K562 (cell line): ENCODE results near the gene VWA8. TPM values are rescaled to one million over a fixed set of nuclear protein-coding genes. Genes with fewer than 3 reads are reported as not detected.

Experiments
- ATAC-seq: fragments of 200-7000 bp; cut with Tn5 transposase; 3 replicates; pipeline ENCODE4 v1.9.1; 2020; ENCODE audit warnings: moderate library complexity
- BruUV-seq: library from RNA; stranded (reverse); fragments of 400-500 nt; replicated peaks from 2 replicates; lab custom pipeline; 2021; lab: Mats Ljungman, UMichigan
- CTCF ChIA-PET: fragments of 300-600 bp; formaldehyde crosslinking; extraction: SDS; loops from one replicate; lab custom pipeline; 2021; ENCODE audit warnings: low intra/inter-chr PET ratio; lab: Yijun Ruan, JAX
- POLR2A ChIA-PET: fragments of 300-600, 350-650 bp; sonication (Branson Sonifier 250); formaldehyde crosslinking; extraction: SDS; loops from one replicate; lab custom pipeline; 2021; ENCODE audit warnings: antibody characterized with exemption, inconsistent platforms; lab: Yijun Ruan, JAX
- DNase-seq, 4 experiments: peaks; one replicate each; pipeline versions ENCODE4 v3.0.0 to v3.0.0-alpha.2; 2011 to 2018; ENCODE audit warnings: low spot score in 3 of 4, mixed read lengths in 3 of 4; ENCODE audit errors: extremely low read depth in 1 of 4
- FAIRE-seq: peaks from 2 replicates; lab custom pipeline; 2011; peaks lifted over from hg19 to GRCh38; lab: Jason Lieb, UNC
- H2AFZ ChIP-seq: 2 replicates; pipeline ENCODE4 v1.6.0; 2011; ENCODE audit warnings: low read depth, low read length, control low read depth, inconsistent platforms
- H3K27ac ChIP-seq: fragments of 200-600 bp; 3 replicates; pipeline ENCODE4 v1.8.0; 2011; ENCODE audit warnings: low read depth, mild to moderate bottlenecking, control low read depth, inconsistent platforms, low read length, moderate library complexity, mixed read lengths; ENCODE audit errors: extremely low read depth
- H3K27me3 ChIP-seq, 2 experiments: fragments of 300-600 bp in 1 of 2; 2 replicates in 1 of 2; 3 replicates in 1 of 2; pipeline versions ENCODE4 v1.6.0 to v1.8.0; 2011; ENCODE audit warnings: inconsistent platforms in 2 of 2, low read length in 2 of 2, mild to moderate bottlenecking in 1 of 2, mixed read lengths in 1 of 2, moderate library complexity in 1 of 2; ENCODE audit not compliant: control insufficient read depth in 2 of 2, insufficient read depth in 2 of 2
- H3K36me3 ChIP-seq: fragments of 300-600 bp; 3 replicates; pipeline ENCODE4 v1.8.0; 2011; ENCODE audit warnings: mild to moderate bottlenecking, low read length, inconsistent platforms; ENCODE audit not compliant: control insufficient read depth, insufficient read depth
- H3K4me1 ChIP-seq, 2 experiments: fragments of 200-600 bp in 1 of 2; replicated peaks in 1 of 2; 2 replicates in 1 of 2; 3 replicates in 1 of 2; pipeline versions ENCODE4 v1.5.1 to v1.8.0; 2011; ENCODE audit warnings: inconsistent platforms in 2 of 2, low read length in 2 of 2, mild to moderate bottlenecking in 1 of 2, mixed read lengths in 1 of 2, moderate library complexity in 1 of 2; ENCODE audit not compliant: control insufficient read depth in 2 of 2, insufficient read depth in 2 of 2
- H3K4me2 ChIP-seq: 2 replicates; pipeline ENCODE4 v1.6.1; 2011; ENCODE audit warnings: low read length, control low read depth, inconsistent platforms, mixed read lengths; ENCODE audit not compliant: insufficient read depth
- H3K4me3 ChIP-seq: fragments of 200-600 bp; sonication (generic), shearing (Covaris generic); 2 replicates; pipeline ENCODE4 v1.5.1; 2016; ENCODE audit warnings: control low read depth, inconsistent platforms
- H3K79me2 ChIP-seq: fragments of 200-600 bp; 3 replicates; pipeline ENCODE4 v1.8.0; 2011; ENCODE audit warnings: low read length, inconsistent platforms; ENCODE audit not compliant: control insufficient read depth, insufficient read depth
- H3K9ac ChIP-seq, 2 experiments: 2 replicates each; pipeline versions ENCODE4 v1.6.0 to v1.6.1; 2011; ENCODE audit warnings: low read depth in 2 of 2, low read length in 2 of 2, control low read depth in 1 of 2, inconsistent platforms in 1 of 2, mild to moderate bottlenecking in 1 of 2, mixed read lengths in 1 of 2; ENCODE audit not compliant: insufficient read depth in 1 of 2
- H3K9me1 ChIP-seq: one replicate; pipeline ENCODE4 v1.6.0; 2011; ENCODE audit warnings: inconsistent platforms, mild to moderate bottlenecking, low read length, moderate library complexity; ENCODE audit not compliant: control insufficient read depth, insufficient read depth
- H3K9me3 ChIP-seq: replicated peaks from 2 replicates; pipeline ENCODE4 v1.5.1; 2011; ENCODE audit warnings: low read depth, low read length, inconsistent platforms; ENCODE audit not compliant: control insufficient read depth, insufficient read depth
- H4K20me1 ChIP-seq: replicated peaks from 2 replicates; pipeline ENCODE4 v1.6.1; 2011; ENCODE audit warnings: low read length, inconsistent platforms, mixed read lengths; ENCODE audit not compliant: control insufficient read depth, insufficient read depth
- FOXM1 ChIP-seq, 2 experiments: fragments of 450-650 bp in 1 of 2; sonication (generic) in 1 of 2; formaldehyde crosslinking in 1 of 2; IDR thresholded peaks; 2 replicates each; pipeline versions ENCODE4 v1.6.1 to v1.9.0; 2017 to 2022; ENCODE audit warnings: low read depth in 2 of 2, mild to moderate bottlenecking in 2 of 2, missing genetic modification reagents in 1 of 2, moderate library complexity in 1 of 2
- GTF3C2 ChIP-seq: IDR thresholded peaks from 3 replicates; pipeline ENCODE4 v1.6.1; 2011; ENCODE audit warnings: borderline replicate concordance, mild to moderate bottlenecking, moderate library complexity; ENCODE audit not compliant: insufficient read length; ENCODE audit errors: extremely low read depth
- KHSRP ChIP-seq: fragments of 450-650 bp; IDR thresholded peaks from 2 replicates; pipeline ENCODE4 v1.6.1; 2017
- MLX ChIP-seq, 2 experiments: fragments of 450-650 bp in 1 of 2; sonication (generic) in 1 of 2; formaldehyde crosslinking; conservative IDR thresholded peaks; 2 replicates each; pipeline versions ENCODE4 v1.4.0 to v1.8.1; 2020 to 2022; ENCODE audit warnings: mild to moderate bottlenecking in 1 of 2, missing genetic modification reagents in 1 of 2
- NR2C1 ChIP-seq, 2 experiments: fragments of 450-650 bp; IDR thresholded peaks; 2 replicates each; pipeline ENCODE4 v1.6.1; 2017; ENCODE audit warnings: mild to moderate bottlenecking in 2 of 2, antibody characterized with exemption in 1 of 2, inconsistent platforms in 1 of 2, missing compliant biosample characterization in 1 of 2, missing genetic modification characterization in 1 of 2
- NR2C2 ChIP-seq, 2 experiments: fragments of 200-800 bp in 1 of 2; sonication (Bioruptor generic) in 1 of 2; sonication (generic) in 1 of 2; formaldehyde crosslinking in 1 of 2; IDR thresholded peaks; 2 replicates each; pipeline versions ENCODE4 v1.6.1 to v1.8.0; 2016 to 2022; ENCODE audit warnings: mild to moderate bottlenecking in 1 of 2, missing compliant biosample characterization in 1 of 2, missing genetic modification characterization in 1 of 2, missing genetic modification reagents in 1 of 2
- PTBP1 ChIP-seq: fragments of 200-400 bp; formaldehyde crosslinking; IDR thresholded peaks from 2 replicates; pipeline ENCODE4 v1.6.1; 2017; ENCODE audit warnings: low read depth, low read length
- SMARCC2 ChIP-seq: fragments of 450-650 bp; IDR thresholded peaks from 2 replicates; pipeline ENCODE4 v1.6.1; 2017; ENCODE audit warnings: antibody characterized with exemption, moderate library complexity, mild to moderate bottlenecking, low read depth
- ZC3H4 ChIP-seq: sonication (generic); formaldehyde crosslinking; IDR thresholded peaks from 2 replicates; pipeline ENCODE4 v1.9.0; 2021; ENCODE audit warnings: missing genetic modification reagents, borderline replicate concordance
- ZNF445 ChIP-seq: fragments of 250-450 bp; sonication (Bioruptor Pico); IDR thresholded peaks from 2 replicates; pipeline ENCODE4 v1.4.0; 2020; ENCODE audit warnings: low read depth, mild to moderate bottlenecking, moderate library complexity
- ZNF740 ChIP-seq, 3 experiments: fragments of 200-800 bp in 1 of 3; sonication (Bioruptor generic) in 1 of 3; sonication (generic) in 1 of 3; formaldehyde crosslinking in 1 of 3; IDR thresholded peaks; 2 replicates each; pipeline versions ENCODE4 v1.6.1 to v1.8.0; 2016 to 2022; ENCODE audit warnings: mild to moderate bottlenecking in 2 of 3, missing compliant biosample characterization in 2 of 3, missing genetic modification characterization in 2 of 3, missing genetic modification reagents in 1 of 3
- ZNF75A ChIP-seq: fragments of 450-650 bp; formaldehyde crosslinking; IDR thresholded peaks from 2 replicates; pipeline ENCODE4 v1.4.0; 2020; ENCODE audit warnings: mild to moderate bottlenecking
- ZSCAN29 ChIP-seq: fragments of 450-650 bp; IDR thresholded peaks from 2 replicates; pipeline ENCODE4 v1.6.1; 2017
- WGBS: fragments of 100-300 bp; shearing (Covaris generic); methylation state at CpG from one replicate; pipeline ENCODE4 v1.1.6; 2016; ENCODE audit warnings: low coverage, mixed read lengths; ENCODE audit not compliant: insufficient coverage; ENCODE audit errors: missing lambda C conversion rate; 5-methylcytosine and 5-hydroxymethylcytosine counted together
- in situ Hi-C: fragments of 300-500 bp; cut with MboI; formaldehyde crosslinking; loops from 4 replicates; pipeline ENCODE4 v1.15.0; 2018; ENCODE audit warnings: inconsistent platforms, mixed read lengths
- intact Hi-C: fragments of 100-400 bp; cut with micrococcal nuclease; formaldehyde crosslinking; loops from 2 replicates; pipeline ENCODE4 v1.14.2; 2022
- polyA plus RNA-seq, 8 experiments: library from polyadenylated mRNA; depleted of rRNA in 4 of 8; stranded (reverse) in 5 of 8; unstranded in 3 of 8; fragments of >200 nt; fragmentation: Nextera tagmentation in 2 of 8; fragmentation: Illumina TruSeq in 1 of 8; extraction: Ambion mirVana in 2 of 8; extraction: Trizol in 1 of 8; gene quantifications; 2 replicates each; pipeline versions ENCODE4 v1.2.1 to v1.2.3, GENCODE V29; 2011 to 2014; ENCODE audit warnings: inconsistent platforms in 1 of 8, missing spikeins in 1 of 8
- total RNA-seq, 7 experiments: library from RNA; depleted of rRNA in 6 of 7; stranded (reverse); fragments of >200 nt in 6 of 7; fragmentation: Illumina TruSeq in 2 of 7; extraction: Trizol in 2 of 7; gene quantifications; 2 replicates each; pipeline versions ENCODE4 v1.2.1 to v1.2.3, GENCODE V29; 2011 to 2021; ENCODE audit warnings: low replicate concordance in 1 of 7

VWA8 gene
- total and polyA plus RNA-seq, 9 of the 15 experiments (the other 6 are each of a cell fraction or from before 2014, with no cell fraction given), result 2.1 to 18.5 (median 13.3) TPM

- TF ChIP-seq NR2C1 (IDR thresholded peaks at IDR 0.05) (no peak), NR2C1 (tag; IDR thresholded peaks at IDR 0.05) (no peak), ZC3H4 (CRISPR knock-in tag) (no peak), PTBP1 (no peak)
- TF ChIP-seq, all 486 proteins: peak for 0
Measured at GRCh38 chr13:41919741-41920487, 41.0 kb downstream of the VWA8 start (continued).

- intact Hi-C loops, result loop anchor here (10.0 kb wide), 1 partner anchor 126 kb away; the partner anchor contains the start of gene DGKH
- TF ChIP-seq ZNF740 (CRISPR knock-in tag; IDR thresholded peaks at IDR 0.05) (no peak), ZNF740 (tag; IDR thresholded peaks at IDR 0.05) (no peak), FOXM1 (IDR thresholded peaks at IDR 0.05; ENCODE audit: low read depth) (no peak), FOXM1 (CRISPR knock-in tag; IDR thresholded peaks at IDR 0.05; ENCODE audit: low read depth) (no peak), GTF3C2 (no peak), MLX (CRISPR knock-in tag; conservative IDR thresholded peaks at IDR 0.05) (no peak), NR2C2 (CRISPR knock-in tag; IDR thresholded peaks at IDR 0.05) (no peak), NR2C2 (tag; IDR thresholded peaks at IDR 0.05) (no peak), KHSRP (no peak), ZNF445 (CRISPR knock-in tag) (no peak), ZSCAN29 (no peak), SMARCC2 (no peak), ZNF75A (CRISPR knock-in tag) (no peak)
Measured at GRCh38 chr13:41919031-41919740, 41.7 kb downstream of the VWA8 start.

More at GRCh38 chr13:41919031-41919740, 41.7 kb downstream of the VWA8 start:
- in situ Hi-C loops, result no loop called here
- Histone ChIP-seq H3K9ac (no peak overlapping the region), H3K4me2 (no peak overlapping the region), H3K79me2 (peaks cover 55% of the 10 kb centered on the region), H3K36me3 (no peaks in the 10 kb centered on the region), H2AFZ (no peak overlapping the region), H3K9me1 (no peaks in the 10 kb centered on the region), H3K4me3 (no peak overlapping the region), H4K20me1 (no peaks in the 10 kb centered on the region), H3K27ac (no peak overlapping the region), H3K27me3 (no peaks in the 10 kb centered on the region), H3K4me1 (peaks cover 0 to 17% of the 10 kb centered on the region in 2 experiments; a peak in 4 of 5 replicates), H3K9me3 (no peaks in the 10 kb centered on the region; the same call in 1 of the 2 replicates)
- FAIRE-seq (no peak), ATAC-seq (peak; percentile 61), DNase-seq (no peak)
- POLR2A ChIA-PET, result no interaction called here
- WGBS, result 63% methylated on average over 2 of the region's 3 CpGs
- CTCF ChIA-PET, result no interaction called here
- no TSS peak for BruUV-seq
